GM12801 (cell line): ENCODE measurements around the gene CLP1.

ENCODE experiments used
- CTCF ChIP-seq: IDR thresholded peaks from one replicate; pipeline ENCODE4 v1.5.1; 2011; ENCODE audit warnings: control low read depth; ENCODE audit not compliant: insufficient read length; ENCODE audit errors: extremely low read depth

The CLP1 gene

GRCh38 chr11:57620467-57620866 is 37.1 kb upstream of the CLP1 start:
- no peak for TF ChIP-seq CTCF

GRCh38 chr11:57622263-57622662 is 35.3 kb upstream of the CLP1 start:
- no peak for TF ChIP-seq CTCF

GRCh38 chr11:57624864-57625263 is 32.7 kb upstream of the CLP1 start:
- no peak for TF ChIP-seq CTCF

- no peak for TF ChIP-seq CTCF
These were observed 30.7 kb upstream of the CLP1 start for GRCh38 chr11:57626895-57627294.

- no peak for TF ChIP-seq CTCF
These were observed 27.4 kb upstream of the CLP1 start for GRCh38 chr11:57630171-57630570.

GRCh38 chr11:57632116-57632515 is 25.4 kb upstream of the CLP1 start:
- TF ChIP-seq CTCF = no peak

GRCh38 chr11:57633394-57634070 is 24.0 kb upstream of the CLP1 start:
- no peak for TF ChIP-seq CTCF
